RPMI8226 (cell line): Measurements from ENCODE around the gene DNAJB2.
A peak's percentile ranks its signal among the peaks of the same experiment; 100 is the strongest.

ENCODE experiments used
- DNase-seq: peaks from one replicate; pipeline ENCODE4 v3.0.0-alpha.2; 2015

Gene DNAJB2

GRCh38 chr2:219261024-219261855 is 17.9 kb upstream of the DNAJB2 start:
- no peak for DNase-seq

DNA sequence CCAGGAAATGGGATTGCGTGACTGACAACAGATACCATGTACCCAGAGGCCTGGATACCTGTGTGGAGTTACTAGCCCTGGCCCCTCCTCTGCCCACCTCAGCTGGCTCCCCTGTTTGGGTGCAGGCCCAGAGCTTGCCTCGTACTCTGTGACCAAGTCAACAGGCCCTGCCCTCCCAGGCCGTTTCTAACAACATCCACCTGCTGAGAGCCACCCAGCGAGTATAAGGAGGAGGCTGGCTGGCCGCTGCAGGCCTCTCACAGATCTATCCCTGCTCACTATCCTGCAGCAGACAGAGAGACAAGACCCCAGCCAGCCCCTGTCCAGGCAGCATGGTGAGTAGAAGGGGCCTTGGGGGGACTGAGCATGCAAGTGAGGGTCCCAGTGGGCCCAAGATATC is 12.9 kb upstream of the DNAJB2 start:
- no peak for DNase-seq

DNA sequence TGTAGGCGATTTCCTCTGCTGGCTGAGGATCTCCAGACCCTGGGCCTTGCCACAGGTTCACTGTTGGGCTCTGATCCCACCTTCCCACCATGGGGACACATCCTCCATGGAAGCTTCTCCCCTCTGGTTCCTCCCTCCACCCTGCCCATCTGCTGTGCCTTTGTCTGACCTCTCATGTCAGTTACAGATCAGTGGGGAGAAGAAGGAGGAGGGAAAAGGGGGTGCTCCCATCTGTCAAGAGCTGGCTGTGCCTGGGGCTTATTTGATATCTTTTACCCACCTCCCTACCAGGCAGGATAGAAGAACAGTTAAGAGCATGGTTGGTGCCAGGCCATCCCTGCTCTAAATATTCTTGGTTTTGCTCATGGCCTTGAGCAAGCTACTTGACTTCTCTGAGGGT is 12.3 kb upstream of the DNAJB2 start:
- DNase-seq = no peak

DNA sequence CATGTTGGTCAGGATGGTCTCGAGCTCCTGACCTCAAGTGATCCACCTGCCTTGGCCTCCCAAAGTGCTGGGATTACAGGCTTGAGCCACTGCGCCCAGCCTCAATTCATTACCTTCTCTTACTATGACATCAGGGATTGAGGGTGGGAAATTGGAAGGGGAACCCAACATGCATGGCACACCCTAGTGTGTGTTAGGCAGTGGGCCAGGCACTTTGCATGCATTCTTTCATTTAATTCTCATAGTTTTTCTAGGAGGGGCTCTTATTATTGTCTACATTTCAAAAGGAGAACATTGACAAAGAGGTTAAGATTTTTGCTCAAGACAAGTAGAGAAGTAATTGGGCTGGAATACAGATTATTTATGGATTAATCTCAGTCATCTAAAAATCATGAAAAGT is 10.9 kb upstream of the DNAJB2 start:
- no peak for DNase-seq

- peak; percentile 17 for DNase-seq
Measured at GRCh38 chr2:219269362-219270054, 9.7 kb upstream of the DNAJB2 start.

DNA sequence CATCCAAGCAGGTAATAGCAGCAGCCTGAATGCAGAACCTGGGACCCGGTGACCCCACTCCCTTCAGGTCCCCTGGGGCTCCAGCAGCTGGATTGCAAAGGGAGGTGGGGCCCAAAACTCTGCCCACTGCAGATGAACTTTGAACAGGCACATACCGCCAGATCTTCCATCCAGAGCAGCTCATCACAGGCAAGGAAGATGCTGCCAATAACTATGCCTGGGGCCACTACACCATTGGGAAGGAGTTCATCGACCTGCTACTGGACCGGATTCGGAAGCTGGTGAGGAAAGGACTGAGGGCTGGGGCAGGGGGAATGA is 9.2 kb upstream of the DNAJB2 start:
- no peak for DNase-seq

GRCh38 chr2:219271021-219271420 is 8.1 kb upstream of the DNAJB2 start:
- DNase-seq = no peak

DNA sequence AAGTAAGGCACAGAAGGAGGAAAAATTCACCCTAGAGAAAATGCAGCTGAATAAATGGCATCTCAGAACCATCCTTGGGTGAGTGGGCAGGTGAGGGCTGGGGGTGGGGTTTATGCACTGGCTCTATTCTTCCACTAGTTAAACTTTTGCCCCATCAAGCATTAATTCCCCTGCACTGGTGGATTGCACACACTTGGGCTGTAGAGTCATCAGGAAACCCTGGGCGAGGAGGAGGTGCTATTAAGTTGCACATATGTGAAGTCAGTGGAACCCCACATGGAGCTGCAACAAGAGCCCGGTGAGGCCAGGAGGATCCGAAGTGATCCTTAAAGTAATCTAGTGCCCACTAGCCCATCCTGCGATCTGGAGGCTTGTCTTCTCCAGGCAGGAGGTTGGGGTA is 6.8 kb upstream of the DNAJB2 start:
- DNase-seq = no peak

DNA sequence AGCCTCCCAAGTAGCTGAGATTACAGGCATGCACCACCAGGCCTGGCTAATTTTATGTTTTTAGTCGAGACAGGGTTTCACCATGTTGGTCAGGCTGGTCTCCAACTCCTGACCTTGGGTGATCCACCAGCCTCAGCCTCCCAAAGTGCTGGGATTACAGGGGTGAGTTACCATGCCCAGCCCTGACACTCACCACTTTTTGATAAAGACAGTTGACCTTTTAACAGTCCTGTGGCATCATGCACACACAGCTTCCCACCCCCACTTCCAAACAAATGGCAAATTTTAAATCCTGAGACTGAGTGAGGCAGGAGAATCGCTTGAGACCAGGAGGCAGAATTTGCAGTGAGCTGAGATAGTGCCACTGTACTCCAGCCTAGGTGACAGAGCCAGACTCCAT is 6.2 kb upstream of the DNAJB2 start:
- DNase-seq = no peak

DNA sequence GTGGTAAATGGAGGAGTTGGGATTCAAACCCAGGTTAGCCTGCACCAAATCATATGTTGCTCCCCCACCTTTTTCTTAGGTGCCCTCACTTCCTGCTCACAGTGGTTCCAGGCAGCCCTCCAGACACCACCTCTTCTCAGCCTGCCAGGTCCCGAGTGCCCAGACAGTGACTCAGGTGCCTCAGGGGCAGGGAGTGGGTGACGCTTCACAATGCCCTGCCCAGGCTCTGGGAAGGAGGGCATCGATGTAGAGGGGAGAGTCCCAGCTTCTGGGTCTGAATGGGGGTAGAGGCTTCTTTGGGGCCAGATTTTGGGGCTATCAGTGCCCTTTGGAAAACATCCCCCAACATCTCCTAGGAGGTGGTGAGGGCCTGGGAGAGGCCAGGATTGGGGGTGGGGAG is 5.2 kb upstream of the DNAJB2 start:
- DNase-seq = no peak

DNA sequence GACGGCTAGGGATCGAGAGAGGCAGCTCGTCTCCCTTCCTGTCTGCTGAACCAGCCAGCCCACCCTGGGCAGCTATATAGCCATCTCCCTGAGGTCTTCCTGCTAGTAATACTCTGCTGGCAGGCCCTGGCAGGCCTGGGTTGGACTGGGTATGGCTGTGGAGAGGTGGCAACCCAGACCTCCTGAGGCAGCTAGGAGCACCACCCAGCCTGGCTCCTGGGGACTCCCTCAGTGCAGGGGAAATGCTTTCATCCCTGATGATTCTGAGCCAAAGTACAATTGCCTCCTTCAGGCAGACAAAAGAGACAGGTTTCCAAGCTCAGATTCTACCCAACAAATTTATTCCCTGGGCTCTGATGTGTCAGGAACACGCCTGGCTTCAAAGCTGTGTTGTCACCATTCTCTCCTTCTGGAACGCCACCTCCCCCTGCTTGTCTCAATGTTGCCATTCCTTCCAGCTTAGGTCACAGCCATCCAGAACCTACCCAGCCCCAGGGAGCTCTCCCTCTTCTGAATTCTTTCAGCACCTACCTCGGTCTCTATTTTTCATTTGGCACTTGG is 4.7 kb upstream of the DNAJB2 start:
- no peak for DNase-seq

- peak; percentile 67 for DNase-seq
Measured at GRCh38 chr2:219277703-219278654, 1.2 kb upstream of the DNAJB2 start.

- no peak for DNase-seq
Measured at GRCh38 chr2:219278655-219279150, 463 bp upstream of the DNAJB2 start.

DNA sequence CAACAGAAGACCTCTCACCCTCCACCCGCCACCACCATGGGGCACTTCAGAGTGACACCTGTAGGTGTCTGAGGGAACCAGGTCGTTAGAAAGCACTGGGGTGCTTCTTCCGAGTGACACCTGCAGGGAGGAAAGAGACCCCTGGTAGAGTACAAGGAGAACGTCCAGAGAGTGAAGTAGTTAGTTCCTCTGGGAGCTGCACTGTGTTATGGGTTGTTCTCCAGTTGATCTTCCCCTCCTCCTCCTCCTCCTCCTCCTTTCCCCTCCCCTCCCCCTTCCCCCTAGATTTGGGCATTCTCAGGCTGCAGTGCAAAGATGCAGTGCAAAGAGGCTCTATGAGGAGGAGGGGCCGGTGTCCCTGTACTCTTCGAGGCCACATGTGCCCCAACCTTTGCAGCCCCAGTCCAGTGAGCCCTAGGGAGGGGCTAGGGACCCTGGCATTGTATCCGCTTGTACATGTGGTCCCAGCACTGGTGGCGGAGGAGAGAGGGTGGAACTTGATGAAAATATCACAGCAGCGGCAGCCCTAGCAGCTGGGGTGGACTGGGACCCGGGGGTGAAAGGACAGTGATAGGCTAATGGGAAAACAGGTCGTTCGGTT is 850 bp downstream of the DNAJB2 start:
- no peak for DNase-seq

- no peak for DNase-seq
Measured at GRCh38 chr2:219280651-219281050, 1.5 kb downstream of the DNAJB2 start.

GRCh38 chr2:219281588-219281987 is 2.4 kb downstream of the DNAJB2 start:
- no peak for DNase-seq

GRCh38 chr2:219282375-219282774 is 3.2 kb downstream of the DNAJB2 start:
- no peak for DNase-seq

- no peak for DNase-seq
Measured at GRCh38 chr2:219282943-219283581, 3.9 kb downstream of the DNAJB2 start.

DNA sequence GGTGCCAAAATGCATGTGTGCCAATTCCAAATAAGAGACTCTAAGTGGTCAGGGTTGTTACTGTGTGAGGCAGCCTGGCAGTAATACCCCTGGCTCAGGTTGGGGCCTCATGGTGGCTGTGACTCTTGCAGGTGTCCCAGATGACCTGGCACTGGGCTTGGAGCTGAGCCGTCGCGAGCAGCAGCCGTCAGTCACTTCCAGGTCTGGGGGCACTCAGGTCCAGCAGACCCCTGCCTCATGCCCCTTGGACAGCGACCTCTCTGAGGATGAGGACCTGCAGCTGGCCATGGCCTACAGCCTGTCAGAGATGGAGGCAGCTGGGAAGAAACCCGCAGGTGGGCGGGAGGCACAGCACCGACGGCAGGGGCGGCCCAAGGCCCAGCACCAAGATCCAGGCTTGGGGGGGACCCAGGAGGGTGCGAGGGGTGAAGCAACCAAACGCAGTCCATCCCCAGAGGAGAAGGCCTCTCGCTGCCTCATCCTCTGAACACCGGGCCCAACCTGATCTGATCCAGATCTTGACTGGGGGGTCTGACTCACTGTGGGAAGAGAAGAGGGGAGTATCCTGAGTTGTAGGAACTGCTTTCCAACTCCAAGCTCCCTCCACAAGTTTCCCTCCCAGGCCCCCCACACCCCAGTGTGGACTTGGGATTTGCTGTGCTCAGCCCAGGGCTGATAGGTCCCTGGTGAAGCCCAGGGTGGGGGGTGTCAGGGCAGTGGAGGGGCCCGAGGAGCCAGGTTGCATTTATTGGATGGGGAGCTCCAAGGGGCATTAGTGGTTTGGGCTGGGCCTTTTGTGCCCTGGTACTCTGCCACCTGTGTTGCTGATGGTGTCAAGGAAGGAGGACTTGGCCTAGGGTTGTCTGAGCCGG is 5.6 kb downstream of the DNAJB2 start:
- no peak for DNase-seq

- DNase-seq = no peak
Measured at GRCh38 chr2:219285373-219285735, 6.2 kb downstream of the DNAJB2 start.

DNA sequence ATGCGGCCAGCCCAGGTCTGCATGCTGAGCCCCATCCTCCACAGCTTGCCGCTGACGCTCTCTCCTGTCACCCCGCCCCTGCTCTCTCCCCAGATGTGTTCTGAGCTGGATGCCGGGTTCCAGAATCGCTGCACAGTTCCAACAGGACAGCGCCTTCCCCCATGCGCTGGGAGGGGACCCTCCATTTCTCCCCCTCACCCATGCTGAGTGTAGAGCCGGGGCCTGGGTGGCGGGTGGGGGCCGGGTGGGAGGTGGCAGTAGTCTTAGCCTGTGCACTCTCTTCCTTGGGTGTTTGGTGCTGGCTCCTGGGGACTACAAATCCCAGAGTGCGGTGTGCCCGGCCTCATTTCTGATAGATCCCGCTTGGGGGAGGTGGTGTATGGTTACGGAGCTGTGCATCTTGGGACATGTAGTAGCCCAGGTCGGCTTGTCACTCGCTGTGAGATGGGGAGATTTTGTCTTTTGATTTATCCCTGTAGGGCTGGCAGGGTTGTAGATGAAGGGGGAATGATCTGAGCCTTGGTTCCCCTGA is 6.8 kb downstream of the DNAJB2 start:
- DNase-seq = no peak
